Erythroblast (primary cell): Measurements from ENCODE around the gene TGFBR2.

ENCODE experiments used
- DNase-seq, 2 experiments: peaks; one replicate each; lab custom pipeline; 2025; lab: John Stamatoyannopoulos, UW
- GATA1 ChIP-seq: IDR thresholded peaks from 2 replicates; pipeline ENCODE4 v1.6.1; 2011; ENCODE audit warnings: low read depth, mild to moderate bottlenecking, control low read depth, low read length, moderate library complexity
- POLR2A ChIP-seq: IDR thresholded peaks from 2 replicates; pipeline ENCODE4 v1.6.1; 2011; ENCODE audit warnings: mild to moderate bottlenecking, low read length

The TGFBR2 gene

DNA sequence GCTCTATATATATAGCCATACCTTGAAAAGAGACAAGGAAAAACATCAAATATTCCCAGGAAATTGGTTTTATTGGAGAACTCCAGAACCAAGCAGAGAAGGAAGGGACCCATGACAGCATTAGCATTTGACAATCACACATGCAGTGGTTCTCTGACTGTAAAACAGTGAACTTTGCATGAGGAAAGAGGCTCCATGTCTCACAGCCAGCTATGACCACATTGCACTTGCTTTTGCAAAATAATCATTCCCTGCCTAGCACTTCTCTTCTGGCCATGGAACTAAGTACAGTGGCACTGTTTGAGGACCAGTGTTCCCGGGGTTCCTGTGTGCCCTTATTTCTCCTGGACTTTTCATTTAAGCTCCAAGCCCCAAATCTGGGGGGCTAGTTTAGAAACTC is 85.5 kb downstream of the TGFBR2 start:
- TF ChIP-seq GATA1 (no peak), POLR2A (no peak)
- DNase-seq, result no peak

DNA sequence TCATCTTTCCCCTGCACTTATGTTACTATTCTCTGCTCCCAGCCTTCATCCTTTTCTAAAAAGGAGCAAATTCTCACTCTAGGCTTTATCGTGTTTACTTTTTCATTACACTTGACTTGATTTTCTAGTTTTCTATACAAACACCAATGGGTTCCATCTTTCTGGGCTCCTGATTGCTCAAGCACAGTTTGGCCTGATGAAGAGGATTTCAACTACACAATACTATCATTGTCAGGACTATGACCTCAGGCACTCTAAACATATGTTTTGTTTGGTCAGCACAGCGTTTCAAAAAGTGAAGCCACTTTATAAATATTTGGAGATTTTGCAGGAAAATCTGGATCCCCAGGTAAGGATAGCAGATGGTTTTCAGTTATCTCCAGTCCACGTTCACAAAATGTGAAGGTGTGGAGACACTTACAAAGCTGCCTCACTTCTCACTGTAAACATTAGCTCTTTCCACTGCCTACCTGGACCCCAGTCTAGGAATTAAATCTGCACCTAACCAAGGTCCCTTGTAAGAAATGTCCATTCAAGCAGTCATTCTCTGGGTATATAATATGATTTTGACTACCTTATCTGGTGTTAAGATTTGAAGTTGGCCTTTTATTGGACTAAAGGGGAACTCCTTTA is 86.2 kb downstream of the TGFBR2 start:
- no peak for DNase-seq
- TF ChIP-seq POLR2A (no peak), GATA1 (no peak)

DNA sequence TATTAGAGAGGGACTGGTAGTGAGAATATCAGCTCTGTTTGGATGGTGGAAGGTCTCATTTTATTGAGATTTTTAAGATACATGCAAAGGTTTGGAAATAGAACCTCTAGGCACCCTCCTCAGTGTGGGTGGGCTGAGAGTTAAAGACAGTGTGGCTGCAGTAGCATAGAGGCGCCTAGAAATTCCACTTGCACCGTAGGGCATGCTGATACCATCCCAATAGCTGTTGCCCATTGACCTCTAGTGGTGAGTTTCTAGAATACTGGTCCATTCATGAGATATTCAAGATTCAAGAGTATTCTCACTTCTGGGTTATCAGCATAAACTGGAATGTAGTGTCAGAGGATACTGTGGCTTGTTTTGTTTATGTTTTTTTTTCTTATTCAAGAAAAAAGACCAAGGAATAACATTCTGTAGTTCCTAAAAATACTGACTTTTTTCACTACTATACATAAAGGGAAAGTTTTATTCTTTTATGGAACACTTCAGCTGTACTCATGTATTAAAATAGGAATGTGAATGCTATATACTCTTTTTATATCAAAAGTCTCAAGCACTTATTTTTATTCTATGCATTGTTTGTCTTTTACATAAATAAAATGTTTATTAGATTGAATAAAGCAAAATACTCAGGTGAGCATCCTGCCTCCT is 87.2 kb downstream of the TGFBR2 start:
- peak; percentile 71 to 73 for DNase-seq
- TF ChIP-seq GATA1 (no peak), POLR2A (no peak)

DNA sequence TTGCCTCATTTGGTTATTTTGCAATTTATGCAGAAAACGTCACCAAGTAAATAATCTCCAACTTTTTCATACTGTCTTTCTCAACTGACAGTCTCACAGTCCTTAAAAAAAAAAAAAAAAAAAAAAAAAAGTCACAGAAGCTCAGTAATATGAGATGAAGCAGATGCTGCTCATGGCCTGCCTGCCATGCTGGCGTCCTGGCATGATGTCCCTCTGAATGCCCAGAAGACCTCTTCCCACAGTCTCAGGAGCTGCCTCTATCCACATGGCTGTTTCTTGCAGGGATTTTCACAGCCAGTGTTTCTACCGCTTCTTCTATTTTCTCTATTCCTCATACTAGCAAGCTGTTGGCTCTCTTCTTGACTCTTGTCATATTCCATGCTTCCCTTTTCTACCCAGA is 87.7 kb downstream of the TGFBR2 start:
- DNase-seq, result no peak
- TF ChIP-seq POLR2A, result no peak
- no peak for TF ChIP-seq GATA1

DNA sequence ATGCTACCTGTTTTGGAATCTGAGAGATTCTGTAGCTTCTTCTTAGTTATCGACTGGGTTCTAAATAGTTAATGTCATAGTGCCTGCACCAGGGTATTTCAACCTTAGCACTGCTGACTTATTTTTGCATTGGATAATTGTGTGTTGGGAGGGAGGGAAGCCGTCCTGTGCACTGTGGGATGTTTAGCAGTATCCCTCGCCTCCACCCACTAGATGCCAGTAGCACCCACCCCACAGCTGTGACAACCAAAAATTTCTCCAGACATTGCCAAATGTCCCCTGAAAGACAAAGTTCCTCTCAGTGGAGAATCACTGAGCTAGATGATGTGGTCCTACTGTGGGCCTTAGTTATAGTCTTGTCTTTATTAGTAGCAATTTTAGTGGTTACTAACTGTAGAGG is 88.3 kb downstream of the TGFBR2 start:
- DNase-seq, result no peak
- no peak for TF ChIP-seq GATA1
- TF ChIP-seq POLR2A, result no peak

DNA sequence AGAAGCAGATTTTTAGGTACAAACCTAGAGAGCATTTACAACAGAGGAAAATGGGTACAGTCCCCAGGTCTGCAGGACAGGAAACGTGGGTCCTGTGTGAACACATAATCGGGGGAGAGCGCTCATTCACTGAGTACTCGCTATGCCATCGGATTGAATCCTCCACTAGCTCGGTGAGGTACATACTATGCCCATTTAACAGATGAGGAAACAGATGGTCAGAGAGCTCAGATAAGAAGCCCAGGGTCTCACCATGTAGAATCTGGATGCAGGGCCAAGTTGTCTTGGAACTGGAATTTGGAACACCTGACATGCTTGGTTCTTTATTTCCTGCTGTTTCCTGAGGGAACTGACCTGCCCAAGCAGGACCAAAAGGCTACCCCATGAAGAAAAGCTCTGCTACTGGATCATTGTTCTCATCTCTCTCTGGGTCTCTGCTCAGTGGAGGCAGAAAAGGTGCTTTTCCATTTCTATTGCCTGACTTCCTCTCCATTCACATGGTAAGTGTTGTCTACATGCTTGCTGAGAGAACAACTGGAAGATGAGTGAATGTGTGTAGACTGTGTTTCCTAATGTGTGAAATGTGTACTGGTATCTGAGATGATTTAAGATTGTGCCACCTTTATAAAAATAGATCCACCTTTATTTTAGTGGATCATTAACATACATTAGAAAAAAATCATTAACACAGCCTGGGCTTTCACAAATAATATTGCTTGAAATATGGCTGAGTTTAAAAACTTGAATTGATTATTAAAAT is 89.1 kb downstream of the TGFBR2 start:
- no peak for DNase-seq
- no peak for TF ChIP-seq GATA1
- no peak for TF ChIP-seq POLR2A

DNA sequence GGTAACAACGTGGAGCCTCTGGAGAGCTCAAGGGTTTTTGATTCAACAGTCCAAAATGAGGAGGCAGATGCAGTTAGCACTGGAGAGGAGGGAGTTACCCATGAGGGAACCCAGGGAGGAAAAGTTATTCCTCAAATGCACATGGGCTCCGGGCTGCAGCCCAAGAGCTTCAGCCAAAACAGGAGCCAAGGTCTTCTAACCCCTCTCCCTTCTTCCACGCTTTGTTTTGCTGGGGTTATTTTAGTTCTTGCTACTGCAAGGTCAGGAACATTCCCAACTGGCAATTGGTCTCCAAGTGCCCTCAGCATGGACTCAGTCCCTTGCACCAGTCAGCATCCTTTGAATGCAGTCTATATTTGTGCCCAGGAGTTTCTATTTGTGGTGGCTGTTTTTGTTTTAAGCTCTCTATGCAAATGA is 90.0 kb downstream of the TGFBR2 start:
- TF ChIP-seq POLR2A, result no peak
- no peak for TF ChIP-seq GATA1
- DNase-seq, result no peak

DNA sequence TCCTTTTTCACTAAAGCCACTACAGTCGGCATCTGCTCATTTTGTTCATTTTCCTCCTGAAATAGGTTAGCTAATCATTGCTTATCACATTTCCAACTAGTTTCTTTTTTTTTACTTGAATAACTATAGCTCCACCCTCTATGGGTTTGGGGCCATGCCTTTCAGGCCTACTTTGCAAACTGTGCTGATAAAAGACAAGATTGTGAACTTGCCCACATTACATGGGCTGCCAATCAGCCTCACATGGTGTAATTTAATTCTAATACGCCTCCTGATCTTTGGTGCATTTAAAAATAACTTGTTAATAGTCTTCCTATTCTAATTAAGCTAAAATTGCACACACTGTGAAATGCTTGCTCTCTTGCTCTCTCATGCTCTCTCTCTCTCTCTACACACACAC is 90.5 kb downstream of the TGFBR2 start:
- peak; percentile 22 to 57 for DNase-seq
- TF ChIP-seq POLR2A (no peak), GATA1 (no peak)

DNA sequence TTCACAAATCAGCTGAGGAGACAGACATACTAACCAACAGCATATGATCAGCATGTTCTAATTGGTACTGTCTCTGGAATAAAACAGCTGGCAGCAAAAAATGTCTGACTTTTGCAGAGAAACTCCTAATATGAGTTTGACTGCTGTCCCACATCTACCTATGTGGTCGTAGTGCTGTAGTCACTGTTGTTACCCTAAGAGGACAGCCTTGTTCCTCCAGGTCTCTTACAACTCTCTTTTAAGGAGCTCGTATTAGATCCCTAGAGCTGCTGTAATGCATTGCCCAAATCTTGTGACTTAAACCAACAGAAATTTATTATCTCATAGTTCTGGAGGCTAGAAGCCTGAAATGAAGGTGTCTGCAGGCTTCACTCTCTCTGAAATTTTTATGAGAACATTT is 92.1 kb downstream of the TGFBR2 start:
- no peak for DNase-seq

DNA sequence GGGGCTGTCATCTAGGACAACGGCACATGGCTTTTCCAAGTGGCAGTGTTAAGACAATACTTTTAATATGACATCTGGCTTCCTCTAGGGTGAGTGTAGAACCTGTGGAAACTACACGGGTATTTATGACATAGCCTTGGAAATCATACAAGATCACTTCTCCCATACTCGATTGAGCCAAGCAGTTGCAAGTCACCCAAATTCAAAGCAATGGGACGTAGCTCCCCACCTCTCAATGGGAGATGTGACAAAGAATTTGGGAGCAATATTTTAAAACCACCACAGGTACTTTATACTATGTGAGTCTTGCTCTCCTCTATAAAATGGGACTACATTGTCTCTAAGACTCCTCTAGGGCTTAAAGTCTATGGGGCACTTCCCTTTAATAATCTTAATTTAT is 93.5 kb downstream of the TGFBR2 start:
- TF ChIP-seq POLR2A (no peak), GATA1 (no peak)
- no peak for DNase-seq

More for the DNA sequence above, 92.1 kb downstream of the TGFBR2 start:
- TF ChIP-seq GATA1, result no peak
- no peak for TF ChIP-seq POLR2A

DNA sequence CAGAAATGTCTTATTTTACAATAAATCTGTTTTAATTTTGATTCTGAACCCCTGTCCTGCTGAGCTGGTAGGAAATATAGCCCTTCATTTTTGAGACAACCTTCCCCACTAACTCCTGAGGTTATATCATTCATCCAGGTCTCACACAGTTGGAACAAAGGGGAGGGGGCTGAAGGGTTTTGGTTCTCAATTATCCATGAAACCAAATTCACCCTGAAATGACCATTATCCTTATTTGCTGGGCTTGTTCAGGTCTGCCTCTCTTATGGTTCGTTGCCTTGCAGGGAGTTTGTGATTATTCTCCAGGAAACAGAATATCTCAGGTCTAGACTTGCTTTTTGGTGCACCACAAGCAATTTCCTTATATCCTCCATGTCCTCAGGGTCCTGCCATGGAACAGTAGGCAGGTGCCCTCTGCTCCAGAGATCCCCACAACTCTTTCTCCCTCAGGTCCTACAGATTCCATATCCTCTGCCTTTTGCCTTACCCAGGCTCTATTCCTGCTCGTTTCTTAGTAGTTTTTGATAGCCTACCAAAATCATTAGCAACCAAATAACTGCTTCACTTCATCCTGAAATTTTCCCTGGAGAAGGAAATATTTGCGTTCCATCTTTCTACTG is 94.4 kb downstream of the TGFBR2 start:
- TF ChIP-seq POLR2A (no peak), GATA1 (no peak)
- no peak for DNase-seq

DNA sequence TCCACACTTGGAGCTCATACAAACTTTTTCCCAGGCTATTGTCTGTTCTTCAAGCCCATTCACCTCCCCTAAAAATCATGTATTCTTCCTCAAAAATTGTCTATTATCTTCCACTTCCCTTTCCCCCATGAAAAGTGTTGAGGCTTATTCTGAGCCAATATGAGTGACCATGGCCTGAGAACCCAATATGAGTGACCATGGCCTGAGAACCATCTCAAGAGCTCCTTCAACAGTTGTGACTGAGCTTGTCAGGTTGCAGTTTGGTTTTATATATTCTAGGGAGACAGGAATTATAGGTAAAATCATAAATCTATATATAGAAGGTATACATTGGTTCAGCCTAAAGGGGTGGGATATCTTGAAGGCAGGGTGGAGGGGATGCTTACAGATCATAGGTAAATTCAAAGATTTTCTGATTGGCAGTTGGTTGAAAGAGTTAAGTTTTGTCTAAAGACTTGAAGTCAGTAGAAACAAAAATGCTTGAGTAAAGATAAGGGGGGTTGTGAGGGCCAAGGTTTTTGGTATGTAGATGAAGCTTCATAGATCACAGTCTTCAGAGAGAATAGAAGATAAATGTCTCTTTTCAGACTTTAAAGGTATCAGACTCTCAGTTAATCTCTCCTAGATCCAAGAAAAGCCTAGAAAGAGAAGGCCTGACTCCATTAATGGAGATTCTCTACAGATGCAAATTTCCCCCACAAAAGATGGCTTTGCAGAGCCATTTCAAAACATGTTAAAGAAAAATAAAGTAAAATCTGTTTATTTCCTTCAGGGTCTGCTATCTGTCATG is 95.8 kb downstream of the TGFBR2 start:
- no peak for DNase-seq
- TF ChIP-seq POLR2A, result no peak
- no peak for TF ChIP-seq GATA1

DNA sequence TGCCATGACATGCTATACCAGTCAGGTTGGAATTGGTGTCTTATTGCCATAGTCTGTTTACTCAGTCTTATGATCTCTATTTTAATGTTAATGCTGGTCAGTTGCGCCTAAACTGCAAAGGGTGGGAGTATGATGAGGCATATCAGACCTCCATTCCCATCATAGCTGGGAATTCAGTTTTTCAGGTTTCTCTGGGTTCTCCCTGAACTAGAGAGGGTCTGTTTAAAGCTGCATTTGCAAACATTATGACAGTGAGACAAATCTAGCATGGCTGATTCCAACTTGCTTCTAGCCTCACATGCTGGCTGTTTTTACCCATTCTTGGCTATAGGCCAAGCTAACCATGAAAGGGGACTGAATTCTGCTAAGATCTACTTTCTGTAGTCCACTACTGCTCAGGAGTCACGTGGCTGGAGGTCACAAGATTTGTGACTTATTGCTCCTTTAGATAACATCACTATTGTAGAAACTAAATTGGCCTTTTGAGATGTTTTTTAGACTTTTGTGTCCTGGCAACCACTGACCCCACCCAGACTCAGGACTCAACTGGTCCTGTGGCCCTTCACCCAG is 96.5 kb downstream of the TGFBR2 start:
- TF ChIP-seq POLR2A (no peak), GATA1 (no peak)
- DNase-seq, result no peak
